ENCODE data around the gene LAX1.

Gene LAX1

GRCh38 chr1:203797948-203798655, 33.1 kb downstream of the LAX1 start:
- no peak overlapping the region for H3K4me2 ChIP-seq (ENCODE audit: insufficient read depth, low read length, poor library complexity, severe bottlenecking)
- H3K4me3 ChIP-seq (ENCODE audit: low read length in 2 of 2): no peak overlapping the region
- no peak overlapping the region for H3K14ac ChIP-seq (ENCODE audit: low read length)
- no CpG with 5 or more reads among the region's 6 CpGs for WGBS, 2 donors (ENCODE audit: extremely low coverage in 2 of 2, insufficient read length in 2 of 2, insufficient replicate concordance in 1 of 2)
- H3K9me3 ChIP-seq (replicated peaks in 1 of 2; ENCODE audit: control insufficient read depth in 2 of 2, insufficient read depth in 1 of 2, low read depth in 1 of 2, low read length in 2 of 2): peaks cover 9 to 42% of the 10 kb centered on the region in 2 donors
- H4K91ac ChIP-seq (ENCODE audit: low read depth, low read length, poor library complexity): no peak overlapping the region
- H3K23ac ChIP-seq (ENCODE audit: low read depth, low read length, poor library complexity): no peak overlapping the region
- H2AK5ac ChIP-seq (ENCODE audit: low read depth, low read length): no peak overlapping the region
- no peak overlapping the region for H2AFZ ChIP-seq (ENCODE audit: low read length)
- H2BK120ac ChIP-seq (ENCODE audit: low read depth, low read length): no peak overlapping the region
- H4K8ac ChIP-seq (ENCODE audit: low read depth, low read length): no peak overlapping the region
- H3K18ac ChIP-seq (ENCODE audit: low read length): no peak overlapping the region
- H3K36me3 ChIP-seq (replicated peaks in 1 of 2; ENCODE audit: control insufficient read depth in 2 of 2, insufficient read depth in 2 of 2, low read length in 2 of 2): peaks cover 12 to 63% of the 10 kb centered on the region in 2 donors
- no peak for DNase-seq (ENCODE audit: low spot score)
- H2BK12ac ChIP-seq (ENCODE audit: low read length): no peak overlapping the region
- no peaks in the 10 kb centered on the region for H3K27me3 ChIP-seq (ENCODE audit: control insufficient read depth in 3 of 3, insufficient read depth in 3 of 3, low read depth in 1 of 3, low read length in 3 of 3)
- peaks cover 1 to 4% of the 10 kb centered on the region in 2 donors for H3K4me1 ChIP-seq (ENCODE audit: control insufficient read depth in 2 of 2, insufficient read depth in 1 of 2, low read depth in 1 of 2, low read length in 2 of 2)
- no peak overlapping the region for H2BK5ac ChIP-seq (ENCODE audit: low read length)
- H3K9ac ChIP-seq (ENCODE audit: low read depth, low read length, poor library complexity): no peak overlapping the region
- peaks cover 3% of the 10 kb centered on the region for H3K79me1 ChIP-seq (ENCODE audit: low read depth, low read length)
- H2BK15ac ChIP-seq (ENCODE audit: low read length): no peak overlapping the region
- H3K27ac ChIP-seq (replicated peaks; ENCODE audit: low read length): no peak overlapping the region
- no peak overlapping the region for H3K4ac ChIP-seq (ENCODE audit: low read length)

GRCh38 chr1:203799157-203799556, 34.2 kb downstream of the LAX1 start:
- Histone ChIP-seq H2BK12ac (ENCODE audit: low read length) (no peak overlapping the region), H2AK5ac (ENCODE audit: low read depth, low read length) (no peak overlapping the region), H3K18ac (ENCODE audit: low read length) (no peak overlapping the region), H4K8ac (ENCODE audit: low read depth, low read length) (no peak overlapping the region), H4K91ac (ENCODE audit: low read depth, low read length, poor library complexity) (no peak overlapping the region), H3K27ac (replicated peaks; ENCODE audit: low read length) (no peak overlapping the region), H3K4me2 (ENCODE audit: insufficient read depth, low read length, poor library complexity, severe bottlenecking) (no peak overlapping the region), H3K14ac (ENCODE audit: low read length) (no peak overlapping the region), H2BK15ac (ENCODE audit: low read length) (no peak overlapping the region), H3K36me3 (replicated peaks in 1 of 2; ENCODE audit: control insufficient read depth in 2 of 2, insufficient read depth in 2 of 2, low read length in 2 of 2) (peaks cover 16 to 72% of the 10 kb centered on the region in 2 donors), H3K23ac (ENCODE audit: low read depth, low read length, poor library complexity) (no peak overlapping the region), H3K9me3 (replicated peaks in 1 of 2; ENCODE audit: control insufficient read depth in 2 of 2, insufficient read depth in 1 of 2, low read depth in 1 of 2, low read length in 2 of 2) (peaks cover 9 to 49% of the 10 kb centered on the region in 2 donors), H2BK120ac (ENCODE audit: low read depth, low read length) (no peak overlapping the region), H3K9ac (ENCODE audit: low read depth, low read length, poor library complexity) (no peak overlapping the region), H3K79me1 (ENCODE audit: low read depth, low read length) (peaks cover 3% of the 10 kb centered on the region), H2BK5ac (ENCODE audit: low read length) (no peak overlapping the region), H3K4me3 (ENCODE audit: low read length in 2 of 2) (no peak overlapping the region), H3K4me1 (ENCODE audit: control insufficient read depth in 2 of 2, insufficient read depth in 1 of 2, low read depth in 1 of 2, low read length in 2 of 2) (peaks cover 1 to 4% of the 10 kb centered on the region in 2 donors), H3K4ac (ENCODE audit: low read length) (no peak overlapping the region), H3K27me3 (ENCODE audit: control insufficient read depth in 3 of 3, insufficient read depth in 3 of 3, low read depth in 1 of 3, low read length in 3 of 3) (no peaks in the 10 kb centered on the region), H2AFZ (ENCODE audit: low read length) (no peak overlapping the region)
- WGBS, 2 donors (ENCODE audit: extremely low coverage in 2 of 2, insufficient read length in 2 of 2, insufficient replicate concordance in 1 of 2): no CpG with 5 or more reads among the region's 4 CpGs
- DNase-seq (ENCODE audit: low spot score): no peak

- Histone ChIP-seq H2BK15ac (ENCODE audit: low read length) (no peak overlapping the region), H3K4me1 (ENCODE audit: control insufficient read depth in 2 of 2, insufficient read depth in 1 of 2, low read depth in 1 of 2, low read length in 2 of 2) (peaks cover 1 to 4% of the 10 kb centered on the region in 2 donors), H2AK5ac (ENCODE audit: low read depth, low read length) (no peak overlapping the region), H3K4me2 (ENCODE audit: insufficient read depth, low read length, poor library complexity, severe bottlenecking) (no peak overlapping the region), H2BK5ac (ENCODE audit: low read length) (no peak overlapping the region), H3K9me3 (replicated peaks in 1 of 2; ENCODE audit: control insufficient read depth in 2 of 2, insufficient read depth in 1 of 2, low read depth in 1 of 2, low read length in 2 of 2) (peaks cover 9 to 49% of the 10 kb centered on the region in 2 donors), H2BK120ac (ENCODE audit: low read depth, low read length) (no peak overlapping the region), H4K8ac (ENCODE audit: low read depth, low read length) (no peak overlapping the region), H3K27me3 (ENCODE audit: control insufficient read depth in 3 of 3, insufficient read depth in 3 of 3, low read depth in 1 of 3, low read length in 3 of 3) (no peaks in the 10 kb centered on the region), H3K18ac (ENCODE audit: low read length) (no peak overlapping the region), H3K27ac (replicated peaks; ENCODE audit: low read length) (no peak overlapping the region), H4K91ac (ENCODE audit: low read depth, low read length, poor library complexity) (no peak overlapping the region), H3K4ac (ENCODE audit: low read length) (no peak overlapping the region), H3K79me1 (ENCODE audit: low read depth, low read length) (peaks cover 6% of the 10 kb centered on the region), H3K14ac (ENCODE audit: low read length) (no peak overlapping the region), H3K36me3 (replicated peaks in 1 of 2; ENCODE audit: control insufficient read depth in 2 of 2, insufficient read depth in 2 of 2, low read length in 2 of 2) (peaks cover 16 to 80% of the 10 kb centered on the region in 2 donors), H2BK12ac (ENCODE audit: low read length) (no peak overlapping the region), H3K4me3 (ENCODE audit: low read length in 2 of 2) (no peak overlapping the region), H3K23ac (ENCODE audit: low read depth, low read length, poor library complexity) (no peak overlapping the region), H3K9ac (ENCODE audit: low read depth, low read length, poor library complexity) (no peak overlapping the region), H2AFZ (ENCODE audit: low read length) (no peak overlapping the region)
- WGBS, 2 donors (ENCODE audit: extremely low coverage in 2 of 2, insufficient read length in 2 of 2, insufficient replicate concordance in 1 of 2): no CpG with 5 or more reads among the region's 1 CpG
- DNase-seq (ENCODE audit: low spot score): no peak
Observed at GRCh38 chr1:203799971-203800370, 35.0 kb downstream of the LAX1 start.

- Histone ChIP-seq H2BK120ac (ENCODE audit: low read depth, low read length) (no peak overlapping the region), H3K4me1 (ENCODE audit: control insufficient read depth in 2 of 2, insufficient read depth in 1 of 2, low read depth in 1 of 2, low read length in 2 of 2) (no peaks in the 10 kb centered on the region), H3K9ac (ENCODE audit: low read depth, low read length, poor library complexity) (no peak overlapping the region), H4K8ac (ENCODE audit: low read depth, low read length) (no peak overlapping the region), H3K79me1 (ENCODE audit: low read depth, low read length) (peaks cover 6% of the 10 kb centered on the region), H2BK12ac (ENCODE audit: low read length) (no peak overlapping the region), H2BK15ac (ENCODE audit: low read length) (no peak overlapping the region), H2BK5ac (ENCODE audit: low read length) (no peak overlapping the region), H3K4me2 (ENCODE audit: insufficient read depth, low read length, poor library complexity, severe bottlenecking) (no peak overlapping the region), H3K27ac (replicated peaks; ENCODE audit: low read length) (no peak overlapping the region), H3K27me3 (ENCODE audit: control insufficient read depth in 3 of 3, insufficient read depth in 3 of 3, low read depth in 1 of 3, low read length in 3 of 3) (no peaks in the 10 kb centered on the region), H3K23ac (ENCODE audit: low read depth, low read length, poor library complexity) (no peak overlapping the region), H3K9me3 (replicated peaks in 1 of 2; ENCODE audit: control insufficient read depth in 2 of 2, insufficient read depth in 1 of 2, low read depth in 1 of 2, low read length in 2 of 2) (peaks cover 0 to 16% of the 10 kb centered on the region in 2 donors), H3K14ac (ENCODE audit: low read length) (no peak overlapping the region), H3K4ac (ENCODE audit: low read length) (no peak overlapping the region), H2AFZ (ENCODE audit: low read length) (no peak overlapping the region), H4K91ac (ENCODE audit: low read depth, low read length, poor library complexity) (no peak overlapping the region), H3K36me3 (replicated peaks in 1 of 2; ENCODE audit: control insufficient read depth in 2 of 2, insufficient read depth in 2 of 2, low read length in 2 of 2) (peaks cover 8 to 90% of the 10 kb centered on the region in 2 donors), H3K18ac (ENCODE audit: low read length) (no peak overlapping the region), H2AK5ac (ENCODE audit: low read depth, low read length) (no peak overlapping the region), H3K4me3 (ENCODE audit: low read length in 2 of 2) (no peak overlapping the region)
- DNase-seq (ENCODE audit: low spot score): no peak
- WGBS, 2 donors (ENCODE audit: extremely low coverage in 2 of 2, insufficient read length in 2 of 2, insufficient replicate concordance in 1 of 2): no CpG with 5 or more reads among the region's 7 CpGs
Observed at GRCh38 chr1:203805689-203806088, 40.7 kb downstream of the LAX1 start.

Data from neuronal stem cell (in vitro differentiated cells).